Hematopoietic multipotent progenitor cell treated with erythropoietin and hydrocortisone succinate and interleukin-3 and kit ligand, for 17 days (in vitro differentiated cells): ENCODE data around the gene PDZD4.
"Not testable (repeated sequence)": the region's sequence is repeated elsewhere in the genome, so short reads cannot be mapped to it uniquely, and the experiment has no call there.

Source experiments
- DNase-seq: peaks from one replicate; pipeline ENCODE4 v3.0.0-alpha.2; 2015; ENCODE audit warnings: low spot score

PDZD4 gene

DNA sequence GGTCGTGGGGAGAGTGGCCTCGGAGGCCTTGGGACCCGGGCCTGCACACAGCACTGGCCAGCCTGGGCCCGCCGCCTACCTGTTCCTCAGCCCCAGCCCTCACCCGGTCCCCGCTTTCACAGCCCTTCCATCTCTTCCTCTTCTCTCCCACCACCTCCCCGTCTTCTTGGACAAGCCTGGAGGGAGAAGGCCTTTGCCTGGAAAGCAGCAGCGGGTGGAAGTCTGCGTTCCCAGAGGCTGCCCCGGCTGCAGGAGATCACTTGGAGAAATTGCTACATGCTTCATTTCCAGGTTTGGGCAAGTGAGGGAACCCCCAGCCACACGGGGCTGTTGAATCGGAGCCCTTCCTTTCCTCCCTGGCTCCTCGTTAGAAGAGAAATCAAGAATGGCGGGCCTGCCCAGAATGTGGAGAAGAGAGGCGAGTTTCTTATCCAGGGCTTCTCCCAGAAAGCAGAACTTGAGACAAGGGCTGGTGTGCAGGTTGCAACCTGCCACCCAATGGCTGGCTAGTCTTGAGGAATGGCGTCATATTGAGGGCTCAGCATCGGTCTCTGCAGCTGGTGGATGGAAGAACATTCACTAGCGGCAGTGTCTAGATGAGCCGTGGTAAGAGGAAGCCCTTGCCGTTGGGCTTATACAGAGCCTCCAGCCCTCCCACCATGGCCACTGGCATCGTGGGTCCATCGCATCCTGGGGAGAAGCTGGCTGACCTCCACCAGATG, 1.2 kb upstream of the PDZD4 start:
- DNase-seq: no peak

DNA sequence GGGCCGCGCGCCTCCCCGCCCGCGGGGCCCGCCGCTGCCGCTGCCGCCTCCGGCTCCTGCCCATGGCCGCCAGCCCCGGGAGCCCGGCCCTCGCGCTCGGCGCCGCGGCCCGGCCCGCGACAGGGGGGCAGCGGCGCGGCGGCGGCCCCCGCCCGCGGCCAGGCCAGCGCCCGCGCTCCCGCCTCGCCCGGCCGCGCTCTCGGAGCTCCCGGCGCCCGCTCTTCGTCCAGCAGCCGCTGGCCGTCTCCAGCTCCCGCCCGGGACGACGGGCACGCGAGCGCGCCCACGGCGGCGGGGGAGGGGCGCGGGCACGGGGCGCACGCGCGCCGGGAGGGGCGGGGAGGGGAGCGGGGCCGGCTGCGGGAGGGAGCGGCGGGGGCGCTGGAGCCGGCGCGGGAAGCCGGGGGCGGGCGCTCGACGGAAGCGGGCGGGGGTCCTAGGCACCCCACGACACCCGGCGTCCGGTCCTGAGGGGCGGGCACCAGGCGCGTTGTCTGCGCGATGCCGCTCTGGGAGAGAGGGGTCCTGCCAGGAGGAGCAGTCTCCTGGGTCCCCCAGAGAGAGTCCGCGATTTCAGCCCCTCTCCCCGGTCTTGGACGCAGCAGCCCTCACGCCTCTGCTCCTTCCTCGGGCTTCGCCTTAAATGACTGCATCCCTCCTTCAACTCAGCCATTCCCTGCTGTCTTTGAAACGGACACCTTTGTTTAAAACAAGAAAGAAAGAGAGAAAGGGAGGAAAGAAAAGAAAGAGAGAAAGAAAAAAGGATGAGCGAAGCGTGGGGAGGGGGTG, 490 bp upstream of the PDZD4 start:
- no peak for DNase-seq

DNA sequence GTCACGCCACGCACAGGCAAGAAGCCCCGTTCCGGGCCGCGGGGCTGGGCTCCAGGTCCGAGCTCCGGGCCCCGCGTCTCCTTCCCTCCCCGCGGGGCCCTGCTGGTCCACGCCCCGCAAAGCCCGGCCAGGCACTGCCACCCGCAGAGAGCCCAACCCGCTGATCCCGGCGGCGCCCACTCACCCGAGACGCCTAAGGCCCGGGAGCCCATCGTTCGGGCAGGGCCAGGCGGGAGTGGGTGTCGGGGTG, 870 bp downstream of the PDZD4 start:
- no peak for DNase-seq

DNA sequence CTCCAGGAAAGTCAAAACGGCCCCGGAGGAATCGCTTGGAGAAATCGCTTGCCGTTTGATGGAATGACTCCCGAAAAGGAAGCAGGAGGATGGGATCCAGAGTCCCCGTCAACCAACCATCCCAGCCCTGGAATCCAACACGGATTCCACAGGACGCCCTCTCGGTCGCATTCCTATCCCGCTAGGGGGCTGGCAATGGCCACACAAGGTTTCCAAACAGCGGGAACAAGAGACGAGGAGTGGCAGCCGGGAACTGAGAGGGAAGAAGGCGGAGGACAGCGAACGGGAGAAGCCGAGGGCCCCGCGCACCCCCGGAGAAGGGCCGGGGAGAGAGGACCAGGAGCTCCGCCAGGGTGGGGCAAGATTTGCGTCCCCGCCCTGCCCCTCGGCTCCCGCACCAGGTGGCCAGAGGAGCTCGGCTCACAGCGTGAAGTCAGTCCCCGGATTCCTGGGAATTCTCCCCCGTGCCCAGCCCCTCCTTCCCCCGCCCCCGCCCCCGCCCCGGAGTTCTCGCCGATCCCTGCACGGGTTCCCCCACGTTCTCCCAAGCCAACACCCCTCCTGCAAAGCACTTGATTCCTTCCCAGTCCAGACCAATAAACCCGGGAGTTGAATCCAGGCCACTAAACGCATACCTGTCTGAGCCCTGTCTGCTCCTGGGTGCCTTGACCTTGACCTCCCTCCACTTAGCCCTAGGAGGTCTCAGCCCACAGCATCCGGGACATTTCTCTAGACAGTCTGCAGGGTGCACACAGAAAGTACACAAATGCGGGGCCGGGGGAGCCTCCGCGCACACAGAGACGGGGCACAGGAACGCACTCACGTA, 1.4 kb downstream of the PDZD4 start:
- DNase-seq: no peak

DNA sequence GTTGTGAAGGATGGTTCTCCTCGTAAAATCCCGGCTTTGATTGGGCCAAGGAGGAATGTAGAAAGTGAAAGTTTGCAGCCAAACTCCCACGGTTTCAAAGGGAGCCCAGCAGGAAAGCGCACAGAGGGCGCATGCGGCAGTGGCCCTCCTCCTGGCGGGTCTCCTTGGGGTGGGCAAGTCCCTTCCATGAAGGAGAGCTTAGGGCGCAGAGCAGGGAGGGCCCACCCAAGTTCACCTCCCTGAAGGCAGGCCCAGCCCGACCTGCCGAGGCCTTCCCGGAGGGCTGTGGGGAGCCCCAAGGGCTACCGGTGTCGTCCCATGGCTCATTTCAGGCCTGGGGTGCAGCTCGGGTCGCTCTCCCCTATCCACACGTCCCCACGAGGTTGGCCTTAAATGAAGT, 2.0 kb downstream of the PDZD4 start:
- no peak for DNase-seq

DNA sequence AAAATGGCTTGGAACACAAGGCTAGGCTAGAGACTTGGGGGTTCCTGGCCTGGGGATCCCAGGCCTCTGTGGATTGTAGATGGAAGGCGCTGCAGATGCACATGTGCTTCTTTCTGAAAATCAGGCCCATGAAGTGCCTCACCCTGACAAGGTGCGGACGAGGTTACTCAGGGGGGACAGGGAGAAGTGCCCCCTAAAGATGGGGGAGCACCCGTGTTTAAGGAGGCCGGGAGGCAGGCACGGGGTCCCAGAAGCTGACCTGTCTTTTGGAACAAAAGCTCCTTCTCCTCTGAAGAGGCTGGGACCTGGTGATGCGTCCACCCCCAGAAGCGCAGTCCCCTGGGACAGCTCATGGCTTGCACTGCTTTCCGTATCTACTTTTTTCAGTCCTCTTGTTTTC, 2.4 kb downstream of the PDZD4 start:
- no peak for DNase-seq

DNA sequence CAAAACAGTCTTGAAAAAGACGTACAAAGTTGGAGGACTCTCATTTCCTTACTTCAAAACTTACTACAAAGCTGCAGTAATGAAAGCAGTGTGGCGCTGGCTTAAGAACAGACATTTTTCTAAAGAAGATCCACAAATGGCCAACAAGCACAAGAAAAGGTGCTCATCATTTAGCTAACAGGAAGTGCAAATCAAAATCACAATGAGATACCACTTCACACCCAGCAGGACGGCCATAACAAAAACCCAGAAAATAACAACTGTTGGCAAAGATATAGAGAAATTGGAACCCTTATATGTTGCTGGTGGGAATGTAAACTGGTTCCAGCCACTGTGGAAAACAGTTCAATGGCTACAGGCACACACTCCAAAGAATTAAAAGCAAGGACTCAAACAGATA, 3.3 kb downstream of the PDZD4 start:
- DNase-seq: no peak

DNA sequence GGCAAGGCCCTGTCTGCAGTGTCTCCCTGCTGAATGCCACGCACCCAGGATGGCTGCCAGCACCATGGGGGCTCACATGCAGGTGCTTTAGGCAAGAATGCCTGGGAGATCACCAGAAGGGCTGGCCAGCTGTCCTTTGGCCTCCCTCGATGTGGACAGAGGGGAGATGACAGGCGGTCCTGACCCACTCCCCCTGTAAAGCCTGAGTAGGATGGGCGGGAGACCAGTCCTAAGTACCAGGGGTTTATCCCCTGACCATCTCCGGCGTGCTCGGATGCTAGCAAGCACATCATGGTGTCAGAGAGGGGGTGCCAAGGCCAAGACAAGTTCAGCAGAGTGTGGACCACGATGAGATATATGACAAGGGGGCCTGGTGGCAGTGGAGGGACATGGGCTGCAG, 5.3 kb downstream of the PDZD4 start:
- no peak for DNase-seq

DNA sequence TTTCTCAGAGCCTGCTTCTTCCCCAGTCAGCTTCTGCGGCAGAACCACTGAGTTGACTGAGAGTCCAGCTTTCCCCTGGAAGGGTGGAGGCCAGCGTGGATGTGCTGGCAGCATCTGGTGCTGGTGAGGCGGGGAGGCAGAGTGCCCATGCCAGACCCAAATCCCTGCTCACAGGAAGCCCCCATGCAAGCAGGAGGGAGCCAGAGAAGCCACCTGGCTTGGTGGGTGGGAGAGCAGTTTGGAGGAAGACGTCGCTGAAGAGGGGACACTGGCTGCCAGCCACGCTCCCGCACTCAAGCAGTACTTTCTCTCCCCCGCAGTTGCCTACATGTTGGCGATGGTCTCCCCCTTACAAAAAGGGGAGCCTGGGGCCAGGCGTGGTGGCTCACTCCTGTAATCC, 6.0 kb downstream of the PDZD4 start:
- DNase-seq: no peak

DNA sequence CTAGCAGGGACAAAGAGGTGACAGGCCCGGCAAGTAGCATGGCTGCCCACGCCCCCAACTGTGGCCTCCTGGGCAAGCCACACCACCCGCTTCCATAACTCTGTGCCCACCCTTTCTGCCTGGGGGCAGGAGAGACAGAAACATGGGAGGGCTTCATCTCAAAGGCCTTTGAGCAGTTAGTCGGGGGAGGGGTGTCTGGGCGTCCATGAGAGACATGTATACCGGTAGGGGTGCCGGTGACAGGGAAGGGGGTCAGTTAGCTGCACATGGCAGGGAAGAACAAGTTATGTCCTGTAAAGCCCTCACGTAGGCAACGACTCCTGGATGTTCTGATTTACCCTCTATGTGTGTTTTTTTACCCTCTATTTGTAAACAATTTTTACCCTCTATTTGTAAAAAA, 9.3 kb downstream of the PDZD4 start:
- no peak for DNase-seq

DNA sequence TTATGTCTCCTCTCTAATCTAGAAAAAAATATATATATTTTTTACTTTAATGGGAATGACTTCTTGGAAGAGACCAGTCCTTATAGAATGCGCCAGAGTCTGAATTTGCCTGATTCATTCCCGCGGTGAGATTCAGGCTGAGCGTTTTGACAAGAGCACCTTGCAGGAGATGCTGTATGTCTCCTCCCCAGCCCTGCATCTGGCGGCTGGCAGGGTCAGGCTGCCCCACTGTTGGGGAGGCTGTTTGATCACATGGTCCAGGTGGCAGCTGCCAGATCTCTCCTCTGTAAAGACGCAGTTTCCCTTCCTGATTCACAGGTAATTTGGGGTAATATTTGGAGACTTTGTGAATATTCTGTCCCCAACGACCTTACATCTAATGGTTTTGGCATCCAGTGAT, 9.7 kb downstream of the PDZD4 start:
- DNase-seq: no peak

DNA sequence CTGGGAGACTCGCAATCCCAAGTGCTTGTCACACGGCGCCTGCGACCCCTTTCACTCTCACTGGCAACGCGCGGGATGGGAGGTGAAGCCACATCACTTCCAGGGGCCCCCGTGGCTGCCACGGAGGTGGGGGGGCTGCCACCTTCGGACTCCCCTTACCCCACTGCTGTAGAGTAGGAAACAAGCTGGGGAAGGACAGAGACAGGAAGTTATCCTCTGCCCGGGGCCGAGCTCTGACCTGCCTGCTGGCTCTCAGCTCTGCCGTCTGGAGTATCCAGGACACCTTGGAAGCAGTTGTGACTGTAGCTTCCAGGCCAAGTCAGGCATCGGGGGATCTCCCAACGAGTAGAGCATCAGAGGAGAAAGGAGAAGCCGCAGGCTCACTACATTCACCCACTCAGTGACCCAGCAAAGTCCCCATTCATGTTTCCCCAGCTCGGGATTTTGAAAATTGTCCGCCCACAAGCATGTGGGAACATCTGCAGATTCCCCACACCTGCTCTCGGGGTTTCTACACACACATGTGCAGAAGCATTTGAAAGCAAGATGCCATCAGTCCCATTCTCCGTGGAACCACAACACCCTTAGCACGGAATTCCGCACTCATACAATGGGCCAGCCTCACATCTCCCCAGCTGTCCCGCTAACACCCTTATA, 10.8 kb downstream of the PDZD4 start:
- no peak for DNase-seq

DNA sequence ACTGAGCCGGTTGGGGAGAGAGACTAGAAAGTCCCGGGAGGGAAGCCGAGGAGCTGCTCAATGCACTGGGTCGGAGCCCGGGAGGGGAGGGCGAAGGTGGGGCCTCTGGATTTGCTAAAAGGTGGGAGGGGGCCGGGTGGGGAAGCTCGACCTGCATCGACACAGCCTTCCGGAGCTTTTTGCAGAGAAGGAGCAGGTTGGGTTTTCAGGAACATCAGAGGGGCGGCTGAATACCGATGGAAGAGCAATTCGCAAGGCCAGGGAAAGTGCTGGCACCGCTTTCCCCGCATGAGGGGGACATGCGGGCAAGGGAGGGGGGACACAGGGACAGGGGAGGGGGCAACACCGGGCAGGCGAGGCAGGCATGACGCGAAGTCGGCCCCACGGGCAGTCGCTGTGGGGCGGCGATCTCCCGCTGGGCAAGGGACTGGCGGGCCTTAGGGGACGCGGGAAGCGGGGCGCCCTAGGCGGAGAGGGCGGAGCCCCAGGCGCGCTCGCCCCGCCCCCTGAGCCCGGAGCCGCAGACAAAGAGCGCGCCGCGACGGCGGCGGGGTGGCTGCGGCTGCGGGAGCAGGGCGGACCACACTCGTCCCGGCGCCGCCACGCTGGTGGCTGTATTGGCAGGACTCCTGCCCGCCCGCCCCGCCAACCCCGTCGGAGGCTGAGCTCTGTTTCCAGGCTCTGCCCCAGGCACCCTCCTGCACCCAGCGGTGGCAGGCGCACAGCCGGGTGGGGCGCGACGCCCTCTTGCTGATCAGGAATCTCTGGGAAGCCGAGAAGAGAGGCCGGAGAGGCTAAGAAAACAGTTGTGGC, 11.6 kb downstream of the PDZD4 start:
- DNase-seq: no peak

DNA sequence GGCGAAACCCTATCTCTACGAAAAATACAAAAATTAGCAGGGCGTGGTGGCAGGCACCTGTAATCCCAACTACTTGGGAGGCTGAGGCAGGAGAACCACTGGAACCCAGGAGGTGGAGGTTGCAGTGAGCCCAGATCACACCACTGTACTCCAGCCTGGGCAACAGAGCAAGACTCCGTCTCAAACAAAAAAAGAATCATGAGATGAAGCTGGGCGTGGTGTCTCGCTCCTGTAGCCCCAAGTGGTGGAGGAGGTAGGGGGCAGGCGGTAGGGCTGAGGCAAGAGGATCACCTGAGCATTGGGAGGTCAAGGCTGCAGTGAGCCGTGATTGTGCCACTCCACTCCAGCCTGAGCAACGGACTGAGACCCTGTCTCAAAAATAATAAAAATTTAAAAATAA, 12.3 kb downstream of the PDZD4 start:
- DNase-seq: not testable (repeated sequence)

DNA sequence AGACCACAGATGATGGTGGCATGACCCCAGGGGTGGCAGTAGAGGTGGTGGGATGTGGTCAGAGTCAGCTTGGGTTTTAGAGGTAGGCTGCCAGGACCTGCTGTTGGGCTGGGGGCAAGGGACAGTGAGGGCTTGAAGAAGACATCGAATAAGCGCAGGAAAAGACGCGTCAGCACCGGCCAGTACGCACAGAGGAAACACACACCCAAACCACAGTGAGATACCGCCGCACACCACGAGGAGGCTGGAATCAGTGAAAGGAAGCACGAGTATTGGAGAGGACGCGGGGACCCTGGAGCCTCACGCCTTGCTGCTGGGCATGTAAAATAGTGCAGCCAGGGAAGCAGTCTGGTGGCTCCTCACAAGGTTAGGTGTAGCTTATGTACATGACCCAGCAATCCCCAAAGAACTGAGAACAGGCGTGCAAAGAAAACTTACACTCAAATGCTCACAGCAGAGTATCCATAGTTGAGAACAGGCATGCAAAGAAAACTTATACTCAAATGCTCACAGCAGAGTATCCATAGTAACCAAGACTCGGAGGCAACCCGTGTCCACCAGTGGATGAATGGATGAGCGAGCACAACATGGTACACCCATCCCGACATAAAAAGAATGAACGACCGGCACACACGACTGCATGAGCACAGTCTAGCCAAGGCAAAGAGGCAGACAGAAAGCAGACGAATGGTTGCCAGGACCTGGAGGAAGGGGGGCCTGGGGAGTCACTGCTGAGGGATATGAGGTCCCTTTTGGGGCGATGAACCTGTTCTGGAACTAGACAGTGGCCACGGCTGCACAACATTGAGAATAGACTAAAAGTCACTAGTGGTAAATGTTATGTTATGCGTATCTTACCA, 13.3 kb downstream of the PDZD4 start:
- no peak for DNase-seq

DNA sequence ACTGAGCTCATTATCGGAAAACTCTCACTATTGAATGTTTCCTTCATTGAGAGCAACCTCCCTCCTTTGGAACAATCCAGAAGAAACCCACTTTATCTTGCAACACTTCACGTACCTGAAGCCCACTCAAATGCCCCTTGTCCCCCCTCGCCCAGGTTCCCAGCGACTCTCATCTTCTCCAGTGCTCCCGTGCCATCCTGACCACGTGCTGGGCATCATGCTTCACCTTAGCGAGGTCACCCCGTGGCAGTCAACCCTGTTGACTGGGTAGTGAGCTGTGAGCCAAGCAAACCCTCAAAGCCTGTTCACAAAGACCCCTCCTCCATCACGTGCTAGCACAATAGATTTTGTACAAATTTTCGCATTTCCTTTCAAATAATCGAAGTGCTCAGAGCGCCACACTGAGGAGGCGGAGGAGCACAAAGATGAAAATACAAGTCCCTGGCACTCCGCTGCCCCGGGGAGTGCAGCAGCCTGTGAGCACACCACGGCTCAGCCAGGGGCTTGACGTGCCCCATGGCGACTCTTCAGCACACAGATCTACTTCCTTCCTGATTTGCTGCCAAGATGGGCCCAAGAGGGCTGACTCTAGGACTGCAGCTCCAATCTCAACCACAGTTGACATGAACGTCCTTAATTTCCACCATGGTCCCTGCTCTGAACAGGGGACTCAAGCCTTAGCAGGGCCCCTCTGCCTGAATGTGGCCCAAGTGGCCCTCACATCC, 15.6 kb downstream of the PDZD4 start:
- DNase-seq: no peak

DNA sequence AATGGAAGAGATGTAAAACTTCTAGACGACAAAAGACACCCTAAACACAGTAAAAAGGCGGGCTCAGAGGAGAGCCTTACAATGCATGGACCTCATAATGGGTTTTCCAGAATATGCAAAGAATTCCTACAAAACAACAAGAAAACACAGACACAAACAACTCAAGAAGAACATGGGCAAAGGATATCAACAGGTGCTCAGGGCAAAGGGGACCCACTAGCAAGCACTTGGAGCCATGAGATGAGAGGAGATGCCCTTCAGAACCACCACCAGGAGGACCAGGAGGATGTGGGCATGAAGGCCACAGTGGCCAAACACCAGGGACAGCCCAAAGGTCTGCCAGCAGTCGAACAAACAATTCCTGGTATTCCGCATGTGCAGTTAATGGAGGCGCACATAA, 17.2 kb downstream of the PDZD4 start:
- no peak for DNase-seq

DNA sequence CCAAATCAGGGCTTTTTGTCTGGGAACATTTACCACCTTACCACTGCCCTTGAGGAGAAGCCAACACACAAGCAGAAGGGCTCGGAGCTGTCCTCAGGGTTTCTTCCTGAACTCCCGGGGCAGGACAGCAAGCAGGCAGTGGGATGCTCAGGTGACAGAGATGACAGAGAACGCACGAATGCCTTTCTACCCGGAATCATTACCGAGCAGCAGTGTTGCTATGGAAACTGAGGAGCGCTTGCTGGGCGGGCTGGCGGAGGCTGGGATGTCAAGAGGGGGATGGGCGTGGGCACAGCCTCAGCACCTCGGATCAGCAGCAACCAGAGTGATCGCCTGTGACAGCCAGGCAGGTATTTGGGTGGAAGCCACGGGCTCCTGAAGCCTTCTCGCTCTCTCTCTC, 18.1 kb downstream of the PDZD4 start:
- no peak for DNase-seq

DNA sequence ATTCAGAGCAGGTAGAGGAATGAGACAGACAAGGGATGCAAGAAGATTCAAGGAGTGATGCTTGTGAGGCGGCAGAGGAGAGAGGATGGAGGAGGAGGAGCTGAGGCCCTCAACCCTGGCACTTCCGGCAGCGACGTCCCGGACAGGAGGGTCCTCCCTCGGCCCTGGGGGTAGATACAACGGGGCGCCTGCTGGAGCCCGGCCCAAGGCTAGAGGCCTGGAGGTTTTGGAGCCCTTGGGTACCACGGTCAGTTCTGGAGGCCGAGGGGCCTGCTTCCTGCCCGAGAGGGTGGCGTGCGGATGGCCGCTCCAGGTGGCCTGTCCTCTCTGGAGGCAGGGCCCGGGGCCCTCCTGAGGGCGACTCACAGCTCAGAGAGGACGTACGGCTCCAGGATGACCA, 22.4 kb downstream of the PDZD4 start:
- DNase-seq: no peak

DNA sequence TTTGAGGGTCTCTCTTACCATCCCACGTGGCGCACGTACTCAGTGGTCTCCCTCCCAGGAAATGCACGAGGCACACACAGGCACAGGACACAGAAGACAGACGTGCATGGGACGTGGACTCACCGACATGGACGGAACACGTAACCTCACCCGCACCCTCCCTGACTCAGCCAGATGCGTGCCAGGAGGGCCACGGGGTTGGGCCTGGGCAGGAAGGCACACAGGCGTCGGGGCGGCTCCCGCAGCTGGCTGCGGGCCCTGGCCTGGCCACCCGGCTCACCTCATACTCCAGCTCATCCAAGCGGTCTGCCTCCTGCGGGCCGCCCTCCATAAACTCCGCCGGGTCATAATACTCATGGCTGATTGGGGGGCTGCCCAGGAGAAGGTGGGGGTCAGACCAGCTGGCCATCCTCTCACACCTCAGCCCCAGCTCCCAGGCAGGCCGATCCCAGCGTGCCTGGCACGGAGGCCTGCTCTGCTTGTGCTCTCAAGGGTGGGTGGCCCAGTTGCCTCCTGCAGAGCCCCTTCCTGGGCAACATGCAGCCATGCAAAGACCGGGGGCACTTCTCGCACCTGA, 23.3 kb downstream of the PDZD4 start:
- DNase-seq: no peak
